ENCODE measurements around the gene SNX5.

DNA sequence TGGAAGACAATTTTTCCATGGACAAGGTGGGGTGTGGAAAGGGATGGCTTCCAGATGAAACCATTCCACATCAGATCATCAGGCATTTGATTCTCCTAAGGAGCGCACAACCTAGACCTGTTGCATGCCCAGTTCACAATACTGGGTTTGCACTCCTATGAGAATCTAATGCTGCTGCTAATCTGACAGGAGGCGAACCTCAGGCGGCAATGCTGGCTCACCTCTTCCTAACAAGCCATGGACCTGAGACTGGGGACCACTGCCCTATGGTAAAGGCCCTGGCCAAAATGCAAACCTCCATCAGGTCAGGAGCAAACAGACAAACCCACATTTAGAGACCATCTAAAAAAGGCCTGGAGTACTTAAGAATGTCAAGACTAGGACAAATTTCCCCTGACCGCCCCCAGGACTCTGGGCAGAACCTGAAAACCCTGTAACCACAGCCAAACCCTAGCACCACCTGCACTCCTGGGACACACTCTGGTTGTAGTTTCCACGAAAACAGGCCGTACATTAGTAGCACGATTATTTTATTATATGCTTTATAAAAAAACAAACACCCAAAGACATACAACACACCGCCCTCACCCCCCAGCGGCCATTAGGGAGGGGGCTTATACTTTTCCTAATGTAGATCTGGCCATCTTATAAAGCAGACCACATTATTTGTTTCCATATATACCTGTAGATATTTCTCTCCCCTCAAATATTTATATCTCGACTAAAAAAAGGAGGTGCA is 27.3 kb downstream of the SNX5 start:
- no peak for TF ChIP-seq POLR2A (IDR thresholded peaks at IDR 0.05)
- TF ChIP-seq, protein P1, sequence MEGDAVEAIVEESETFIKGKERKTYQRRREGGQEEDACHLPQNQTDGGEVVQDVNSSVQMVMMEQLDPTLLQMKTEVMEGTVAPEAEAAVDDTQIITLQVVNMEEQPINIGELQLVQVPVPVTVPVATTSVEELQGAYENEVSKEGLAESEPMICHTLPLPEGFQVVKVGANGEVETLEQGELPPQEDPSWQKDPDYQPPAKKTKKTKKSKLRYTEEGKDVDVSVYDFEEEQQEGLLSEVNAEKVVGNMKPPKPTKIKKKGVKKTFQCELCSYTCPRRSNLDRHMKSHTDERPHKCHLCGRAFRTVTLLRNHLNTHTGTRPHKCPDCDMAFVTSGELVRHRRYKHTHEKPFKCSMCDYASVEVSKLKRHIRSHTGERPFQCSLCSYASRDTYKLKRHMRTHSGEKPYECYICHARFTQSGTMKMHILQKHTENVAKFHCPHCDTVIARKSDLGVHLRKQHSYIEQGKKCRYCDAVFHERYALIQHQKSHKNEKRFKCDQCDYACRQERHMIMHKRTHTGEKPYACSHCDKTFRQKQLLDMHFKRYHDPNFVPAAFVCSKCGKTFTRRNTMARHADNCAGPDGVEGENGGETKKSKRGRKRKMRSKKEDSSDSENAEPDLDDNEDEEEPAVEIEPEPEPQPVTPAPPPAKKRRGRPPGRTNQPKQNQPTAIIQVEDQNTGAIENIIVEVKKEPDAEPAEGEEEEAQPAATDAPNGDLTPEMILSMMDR (IDR thresholded peaks at IDR 0.05) = no peak
- TF ChIP-seq POLR2AphosphoS5 (IDR thresholded peaks at IDR 0.05) = no peak

All from prostate gland (tissue), 2 donors.